Activated CD4-positive, alpha-beta T cell treated with anti-CD3 and anti-CD28 coated beads, Interleukin-2, amount 10 ng/mL, durations not matched to agents 24 days and 14 days (primary cell): ENCODE measurements around the gene HMGXB3. TPM values are rescaled to one million over a fixed set of nuclear protein-coding genes. Genes with fewer than 3 reads are reported as not detected.
A peak's percentile ranks its signal among the peaks of the same experiment; 100 is the strongest.
"Not testable (repeated sequence)": the region's sequence is repeated elsewhere in the genome, so short reads cannot be mapped to it uniquely, and the experiment has no call there.

ENCODE experiments used
- DNase-seq: peaks from one replicate; pipeline ENCODE4 v3.0.0; 2022
- H3K27ac Mint-ChIP-seq: one replicate; pipeline ENCODE4 v1.8.0; 2022; ENCODE audit warnings: mild to moderate bottlenecking, mixed read lengths
- H3K27me3 Mint-ChIP-seq: one replicate; pipeline ENCODE4 v1.8.0; 2022; ENCODE audit warnings: mixed read lengths
- H3K36me3 Mint-ChIP-seq: one replicate; pipeline ENCODE4 v1.8.0; 2022; ENCODE audit warnings: low read depth, mild to moderate bottlenecking, mixed read lengths
- H3K4me1 Mint-ChIP-seq: one replicate; pipeline ENCODE4 v1.8.0; 2021; ENCODE audit warnings: mixed read lengths
- H3K4me3 Mint-ChIP-seq: one replicate; pipeline ENCODE4 v1.8.0; 2022; ENCODE audit warnings: mild to moderate bottlenecking, moderate library complexity, mixed read lengths
- H3K9me3 Mint-ChIP-seq: one replicate; pipeline ENCODE4 v1.8.0; 2021; ENCODE audit warnings: mixed read lengths
- intact Hi-C: fragments of 100-400 bp; cut with micrococcal nuclease; formaldehyde crosslinking; loops from one replicate; pipeline ENCODE4 v1.15.1; 2023
- total RNA-seq: library from RNA; stranded (reverse); gene quantifications from 2 replicates; pipeline ENCODE4 v1.2.3, GENCODE V29; 2022

The HMGXB3 gene
- total RNA-seq, 1 donor from 2014 or later: 43.1 TPM

GRCh38 chr5:150021491-150022157, 21.1 kb downstream of the HMGXB3 start:
- H3K36me3 Mint-ChIP-seq: peaks cover 70% of the 10 kb centered on the region
- H3K4me1 Mint-ChIP-seq: peaks cover 19% of the 10 kb centered on the region
- H3K27me3 Mint-ChIP-seq: no peaks in the 10 kb centered on the region
- H3K9me3 Mint-ChIP-seq: no peaks in the 10 kb centered on the region
- no peak overlapping the region for H3K4me3 Mint-ChIP-seq
- intact Hi-C loops: no loop called here
- DNase-seq: no peak
- H3K27ac Mint-ChIP-seq: peak overlapping the region; percentile 43

GRCh38 chr5:150022158-150022531, 21.6 kb downstream of the HMGXB3 start:
- no peak for DNase-seq
- Mint-ChIP-seq H3K27me3 (no peaks in the 10 kb centered on the region), H3K36me3 (peaks cover 69% of the 10 kb centered on the region), H3K4me3 (no peak overlapping the region), H3K4me1 (peaks cover 19% of the 10 kb centered on the region), H3K27ac (peak overlapping the region; percentile 43), H3K9me3 (no peaks in the 10 kb centered on the region)
- intact Hi-C loops: no loop called here

GRCh38 chr5:150022681-150023080, 22.1 kb downstream of the HMGXB3 start:
- Mint-ChIP-seq H3K9me3 (no peaks in the 10 kb centered on the region), H3K4me3 (no peak overlapping the region), H3K27ac (no peak overlapping the region), H3K27me3 (no peaks in the 10 kb centered on the region), H3K36me3 (peaks cover 64% of the 10 kb centered on the region), H3K4me1 (peaks cover 19% of the 10 kb centered on the region)
- DNase-seq: no peak
- intact Hi-C loops: no loop called here

- Mint-ChIP-seq H3K4me1 (peaks cover 19% of the 10 kb centered on the region), H3K9me3 (no peaks in the 10 kb centered on the region), H3K36me3 (peaks cover 66% of the 10 kb centered on the region), H3K27me3 (no peaks in the 10 kb centered on the region), H3K27ac (no peak overlapping the region), H3K4me3 (no peak overlapping the region)
- no peak for DNase-seq
- intact Hi-C loops: no loop called here
These were observed 22.6 kb downstream of the HMGXB3 start for GRCh38 chr5:150023136-150023535.

GRCh38 chr5:150024346-150024984, 23.9 kb downstream of the HMGXB3 start:
- DNase-seq: no peak
- peaks cover 19% of the 10 kb centered on the region for H3K4me1 Mint-ChIP-seq
- intact Hi-C loops: no loop called here
- no peaks in the 10 kb centered on the region for H3K27me3 Mint-ChIP-seq
- peaks cover 59% of the 10 kb centered on the region for H3K36me3 Mint-ChIP-seq
- H3K27ac Mint-ChIP-seq: no peak overlapping the region
- H3K4me3 Mint-ChIP-seq: no peak overlapping the region
- H3K9me3 Mint-ChIP-seq: no peaks in the 10 kb centered on the region

- Mint-ChIP-seq H3K9me3 (no peaks in the 10 kb centered on the region), H3K36me3 (peaks cover 52% of the 10 kb centered on the region), H3K27ac (no peak overlapping the region), H3K4me1 (peaks cover 9% of the 10 kb centered on the region), H3K4me3 (no peak overlapping the region), H3K27me3 (no peaks in the 10 kb centered on the region)
- intact Hi-C loops: no loop called here
- no peak for DNase-seq
These were observed 26.2 kb downstream of the HMGXB3 start for GRCh38 chr5:150026682-150027172.

GRCh38 chr5:150028047-150028446, 27.5 kb downstream of the HMGXB3 start:
- H3K4me1 Mint-ChIP-seq, DNase-seq, intact Hi-C loops, H3K4me3 Mint-ChIP-seq, H3K9me3 Mint-ChIP-seq, H3K27ac Mint-ChIP-seq, H3K27me3 Mint-ChIP-seq: not testable (repeated sequence)
- peaks cover 52% of the 10 kb centered on the region for H3K36me3 Mint-ChIP-seq

- intact Hi-C loops: no loop called here
- Mint-ChIP-seq H3K9me3 (no peaks in the 10 kb centered on the region), H3K27ac (no peak overlapping the region), H3K4me3 (no peak overlapping the region), H3K4me1 (peaks cover 1% of the 10 kb centered on the region), H3K36me3 (peaks cover 69% of the 10 kb centered on the region), H3K27me3 (no peaks in the 10 kb centered on the region)
- no peak for DNase-seq
These were observed 32.8 kb downstream of the HMGXB3 start for GRCh38 chr5:150033334-150033733.

- Mint-ChIP-seq H3K27ac (no peak overlapping the region), H3K36me3 (peaks cover 72% of the 10 kb centered on the region), H3K4me3 (no peak overlapping the region), H3K4me1 (peaks cover under 1% of the 10 kb centered on the region), H3K9me3 (no peaks in the 10 kb centered on the region), H3K27me3 (no peaks in the 10 kb centered on the region)
- intact Hi-C loops: no loop called here
- no peak for DNase-seq
These were observed 34.1 kb downstream of the HMGXB3 start for GRCh38 chr5:150034662-150035061.

- H3K9me3 Mint-ChIP-seq: no peaks in the 10 kb centered on the region
- no peak for DNase-seq
- no peak overlapping the region for H3K27ac Mint-ChIP-seq
- intact Hi-C loops: no loop called here
- H3K4me3 Mint-ChIP-seq: no peak overlapping the region
- H3K4me1 Mint-ChIP-seq: no peaks in the 10 kb centered on the region
- no peaks in the 10 kb centered on the region for H3K27me3 Mint-ChIP-seq
- peaks cover 72% of the 10 kb centered on the region for H3K36me3 Mint-ChIP-seq
These were observed 34.8 kb downstream of the HMGXB3 start for GRCh38 chr5:150035139-150035895.

- H3K36me3 Mint-ChIP-seq: peaks cover 76% of the 10 kb centered on the region
- H3K9me3 Mint-ChIP-seq: no peaks in the 10 kb centered on the region
- intact Hi-C loops: no loop called here
- no peak overlapping the region for H3K4me3 Mint-ChIP-seq
- H3K27ac Mint-ChIP-seq: no peak overlapping the region
- no peaks in the 10 kb centered on the region for H3K27me3 Mint-ChIP-seq
- no peak for DNase-seq
- H3K4me1 Mint-ChIP-seq: no peaks in the 10 kb centered on the region
These were observed 36.0 kb downstream of the HMGXB3 start for GRCh38 chr5:150036513-150036912.

- Mint-ChIP-seq H3K9me3 (no peaks in the 10 kb centered on the region), H3K4me1 (peaks cover 11% of the 10 kb centered on the region), H3K27ac (no peak overlapping the region), H3K36me3 (peaks cover 77% of the 10 kb centered on the region), H3K4me3 (no peak overlapping the region), H3K27me3 (no peaks in the 10 kb centered on the region)
- no peak for DNase-seq
- intact Hi-C loops: no loop called here
These were observed 38.0 kb downstream of the HMGXB3 start for GRCh38 chr5:150038547-150038946.

GRCh38 chr5:150042459-150042858, 41.9 kb downstream of the HMGXB3 start:
- Mint-ChIP-seq H3K27ac (peak overlapping the region; percentile 5), H3K4me1 (peaks cover 16% of the 10 kb centered on the region), H3K36me3 (peaks cover 69% of the 10 kb centered on the region), H3K4me3 (no peak overlapping the region), H3K27me3 (no peaks in the 10 kb centered on the region), H3K9me3 (no peaks in the 10 kb centered on the region)
- DNase-seq: no peak
- intact Hi-C loops: no loop called here

- Mint-ChIP-seq H3K27me3 (no peaks in the 10 kb centered on the region), H3K27ac (peak overlapping the region; percentile 45), H3K4me1 (peaks cover 16% of the 10 kb centered on the region), H3K36me3 (peaks cover 70% of the 10 kb centered on the region), H3K4me3 (no peak overlapping the region), H3K9me3 (no peaks in the 10 kb centered on the region)
- no peak for DNase-seq
- intact Hi-C loops: no loop called here
These were observed 43.3 kb downstream of the HMGXB3 start for GRCh38 chr5:150043657-150044328.
